HG03039 (cell line): ENCODE results near the gene HAGHL.
"Not testable (repeated sequence)": the region's sequence is repeated elsewhere in the genome, so short reads cannot be mapped to it uniquely, and the experiment has no call there.

Experiments used
- ATAC-seq: cut with Tn5 transposase; IDR thresholded peaks from one replicate; pipeline ENCODE4 v1.9.1; 2021; ENCODE audit warnings: mild to moderate bottlenecking, moderate library complexity; ENCODE audit not compliant: unreplicated experiment

The HAGHL gene

DNA sequence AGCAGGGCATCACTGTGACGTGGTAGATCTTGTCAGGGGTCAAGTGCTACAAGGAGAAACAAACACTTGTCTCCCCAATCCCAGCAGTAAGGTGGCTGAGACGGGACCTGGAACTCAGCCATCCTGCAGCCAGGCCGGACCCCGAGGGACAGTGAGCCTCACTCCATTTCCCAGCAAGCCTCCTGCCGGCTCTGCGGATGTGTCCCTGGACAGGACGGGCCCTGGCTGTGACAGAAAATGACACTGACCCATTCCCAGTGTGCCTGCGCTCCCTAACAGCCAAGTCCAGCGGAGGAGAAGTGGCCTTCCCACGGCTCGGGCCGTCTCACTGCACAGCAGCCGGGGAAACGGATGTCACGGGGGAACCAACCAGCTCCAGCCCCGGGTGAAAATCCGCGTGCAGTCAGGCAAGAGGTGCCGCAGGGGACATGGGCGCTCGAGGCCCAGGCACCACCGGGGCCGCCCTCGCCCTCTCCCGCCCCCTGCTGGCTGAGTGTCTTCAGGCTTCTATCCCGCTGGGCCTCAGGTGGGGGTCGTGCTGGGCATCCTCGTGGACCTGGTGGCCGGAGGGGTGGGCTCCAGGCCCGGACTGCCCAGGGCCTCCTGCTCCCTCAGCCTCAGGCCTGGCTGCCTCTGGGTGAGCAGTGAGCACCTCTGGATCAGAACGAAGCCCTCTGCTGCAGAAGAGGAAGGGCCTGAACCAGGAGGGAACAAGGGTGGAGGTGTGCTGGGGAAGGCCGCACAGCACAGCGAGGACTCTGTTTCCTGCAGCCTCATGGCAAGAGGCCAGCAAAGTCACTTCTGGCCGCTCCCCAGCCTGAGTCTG, 6.7 kb downstream of the HAGHL start:
- ATAC-seq, result no peak

DNA sequence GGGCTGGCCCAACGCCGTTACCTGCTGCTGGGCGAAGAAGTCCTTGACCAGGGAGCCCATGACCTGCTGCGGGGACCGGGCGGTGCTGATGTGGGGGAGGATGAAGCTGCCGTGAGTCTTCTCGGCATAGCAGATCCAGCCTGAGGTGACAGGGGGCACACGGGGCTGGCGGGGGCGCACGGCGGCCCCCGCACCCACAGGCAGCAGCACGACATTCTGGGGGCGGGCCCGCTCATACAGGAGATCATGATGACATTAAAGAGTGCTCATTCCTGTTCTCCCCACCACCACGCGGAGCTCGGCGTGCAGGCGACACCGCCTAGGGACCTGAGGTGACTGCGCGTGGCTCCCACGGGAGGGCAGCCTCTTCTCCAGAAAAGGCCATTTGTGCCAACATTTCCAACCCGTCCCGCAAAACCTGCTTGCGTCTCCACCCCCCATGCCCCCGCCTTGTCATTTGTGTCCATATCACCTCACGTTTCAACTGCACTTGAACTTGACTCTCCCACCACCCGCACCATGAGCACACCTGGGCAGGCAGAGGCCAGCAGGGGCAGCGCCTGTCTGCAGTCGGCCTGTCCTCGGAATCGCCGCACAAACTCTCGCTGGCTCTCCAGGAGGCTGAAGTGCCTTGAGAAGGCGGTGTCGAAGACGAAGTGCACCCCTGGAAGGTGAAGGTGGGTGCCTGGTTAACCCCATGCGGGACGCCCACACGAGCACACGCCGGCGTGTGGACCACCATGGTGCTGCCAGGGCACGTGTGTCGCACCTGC, 7.5 kb downstream of the HAGHL start:
- ATAC-seq, result no peak

DNA sequence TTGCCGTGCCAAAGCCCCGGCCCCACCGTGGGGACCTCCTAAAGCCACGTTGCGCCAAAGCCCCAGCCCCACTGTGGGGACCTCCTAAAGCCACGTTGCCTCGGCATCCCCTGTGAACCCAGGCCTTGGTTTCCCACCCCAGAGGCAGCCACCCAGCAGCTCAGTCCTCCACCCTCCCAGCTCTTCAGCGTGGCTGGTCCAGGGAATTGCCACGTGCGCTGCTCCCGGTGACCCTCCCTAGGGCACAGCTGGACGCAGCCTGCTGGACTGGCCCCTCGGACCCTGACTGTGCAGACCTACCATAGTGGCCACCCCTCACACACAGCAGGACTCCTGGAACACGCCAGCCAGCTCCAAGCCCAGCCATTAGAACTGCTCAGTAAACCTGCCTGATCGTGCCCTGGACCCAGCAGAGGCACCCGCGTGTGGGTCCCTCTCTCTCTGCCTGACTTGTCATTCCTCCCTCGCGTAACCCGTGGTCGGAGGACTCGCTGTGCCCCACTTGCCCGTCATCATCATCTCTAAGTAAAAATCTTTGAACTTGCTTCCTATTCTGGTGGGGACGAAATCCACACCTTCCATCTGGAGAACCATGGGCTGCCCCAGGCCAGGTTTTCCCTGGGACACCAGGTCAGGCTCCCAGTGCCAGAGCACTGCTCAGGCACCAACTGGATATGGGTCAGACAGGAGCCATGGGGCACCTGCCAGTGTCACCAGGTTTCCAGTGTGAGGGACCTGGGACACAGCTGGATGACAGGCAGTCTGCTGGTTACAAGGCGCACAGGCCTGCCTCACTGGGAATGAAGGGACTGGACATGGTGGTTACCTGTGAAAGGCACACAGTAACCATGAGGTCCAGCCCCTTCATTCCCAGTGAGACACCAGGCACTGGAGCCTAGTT, 8.3 kb downstream of the HAGHL start:
- ATAC-seq, result no peak

DNA sequence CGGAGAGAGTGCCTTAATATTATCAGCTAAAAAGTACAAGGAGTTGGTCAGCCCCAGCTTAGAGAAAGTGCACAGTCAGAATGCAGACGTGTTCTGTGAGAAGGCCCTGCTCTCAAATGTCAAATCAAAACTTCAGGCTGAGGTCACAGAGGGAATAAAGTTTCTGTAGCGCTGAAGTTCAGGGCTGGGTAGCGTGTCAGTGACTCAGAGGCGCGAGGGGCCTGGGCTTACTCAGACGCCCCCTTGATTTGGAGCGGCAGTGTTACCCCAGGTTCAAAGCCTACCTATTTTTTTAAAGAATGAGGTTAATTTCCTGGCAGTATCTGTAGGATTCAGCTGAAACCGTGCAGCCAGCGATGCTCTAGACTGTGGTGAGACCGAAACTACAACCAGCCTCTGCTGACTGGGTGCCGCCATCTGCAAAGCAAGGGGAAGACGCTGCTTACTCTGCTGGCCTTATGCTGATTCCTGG, 9.1 kb downstream of the HAGHL start:
- no peak for ATAC-seq

DNA sequence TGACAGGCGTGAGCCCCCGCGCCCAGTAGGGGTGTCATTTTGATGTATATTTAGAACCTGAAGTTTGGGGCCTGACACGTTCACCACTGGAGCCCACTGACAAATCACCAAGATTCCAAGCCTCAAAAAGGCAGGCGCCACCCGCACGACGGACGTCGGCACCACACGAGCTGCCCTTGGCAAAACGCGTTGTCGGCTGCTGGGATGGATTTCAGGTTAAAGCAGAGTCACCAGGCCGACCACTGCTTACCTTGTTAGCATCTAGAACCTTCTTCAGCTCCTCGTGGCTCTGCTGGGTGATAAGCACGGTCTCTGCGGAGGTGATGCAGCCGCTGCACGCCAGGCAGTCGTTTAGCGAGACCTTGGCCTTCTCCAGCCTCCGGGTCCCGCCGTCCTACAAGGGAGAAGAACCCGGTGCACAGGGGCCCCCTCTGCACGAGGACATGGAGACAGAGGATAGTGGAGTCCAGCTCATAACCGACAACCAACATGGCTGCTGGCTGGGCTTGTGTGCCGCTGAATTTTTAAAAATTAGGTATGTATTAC, 10.1 kb downstream of the HAGHL start:
- ATAC-seq, result no peak

DNA sequence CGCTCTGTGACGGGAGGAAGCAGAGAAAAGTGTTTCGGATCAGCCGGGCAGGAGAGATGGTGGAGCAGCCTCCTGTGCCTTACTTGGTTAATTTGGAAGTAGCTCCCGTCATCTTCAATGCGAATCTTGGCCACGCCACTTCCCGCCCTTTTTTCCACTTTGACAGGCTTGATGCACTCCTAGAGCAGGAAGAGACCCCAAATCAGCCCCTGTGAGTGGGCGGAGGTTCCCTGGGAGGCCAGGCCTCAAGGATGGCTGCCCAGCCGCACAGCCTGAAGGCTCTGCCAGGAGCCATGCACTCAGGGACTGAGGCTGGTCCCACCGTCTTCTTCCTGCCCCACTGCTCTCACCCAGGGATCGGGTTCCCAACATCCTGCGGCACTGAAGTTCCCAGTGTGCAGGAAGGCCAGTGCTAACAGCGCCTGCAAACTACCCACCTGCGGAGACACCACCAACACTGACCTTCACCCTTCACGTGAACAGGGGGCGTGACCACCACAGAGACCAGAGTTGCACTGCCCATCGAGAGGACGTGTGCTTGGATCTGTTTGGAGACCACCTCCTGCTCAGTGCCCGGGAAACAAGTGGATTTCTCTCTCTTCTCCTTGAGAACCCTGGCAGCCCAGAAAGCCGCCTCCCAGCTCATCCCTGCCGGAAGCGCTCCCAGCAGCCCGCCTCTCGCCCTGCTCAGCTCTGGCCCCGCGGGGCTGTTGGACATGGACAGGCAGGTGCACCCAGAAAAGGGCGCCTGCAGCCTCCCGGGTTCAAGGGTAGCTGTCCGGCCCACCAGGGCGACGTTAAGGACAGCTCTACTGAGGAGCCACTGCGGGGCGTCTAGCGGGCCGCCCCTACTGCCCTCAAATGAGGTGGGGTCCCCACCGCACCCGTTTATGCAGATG, 12.9 kb downstream of the HAGHL start:
- ATAC-seq, result no peak

DNA sequence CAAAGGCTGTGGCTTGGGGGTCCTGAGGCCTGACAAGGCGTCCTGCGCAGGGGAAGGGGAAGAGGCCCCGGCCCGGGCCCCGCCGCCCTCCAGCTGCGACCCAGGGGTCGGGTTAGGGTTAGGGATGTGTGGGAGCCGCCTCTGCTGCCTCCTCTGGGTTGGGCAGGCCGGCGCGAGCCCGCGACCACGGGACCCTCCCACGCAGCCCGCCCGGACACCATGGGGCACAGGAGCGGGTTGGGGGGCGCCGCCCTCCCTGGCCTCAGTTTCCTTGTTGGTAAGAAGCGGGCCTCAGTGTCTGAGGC, 13.5 kb downstream of the HAGHL start:
- ATAC-seq, result no peak

DNA sequence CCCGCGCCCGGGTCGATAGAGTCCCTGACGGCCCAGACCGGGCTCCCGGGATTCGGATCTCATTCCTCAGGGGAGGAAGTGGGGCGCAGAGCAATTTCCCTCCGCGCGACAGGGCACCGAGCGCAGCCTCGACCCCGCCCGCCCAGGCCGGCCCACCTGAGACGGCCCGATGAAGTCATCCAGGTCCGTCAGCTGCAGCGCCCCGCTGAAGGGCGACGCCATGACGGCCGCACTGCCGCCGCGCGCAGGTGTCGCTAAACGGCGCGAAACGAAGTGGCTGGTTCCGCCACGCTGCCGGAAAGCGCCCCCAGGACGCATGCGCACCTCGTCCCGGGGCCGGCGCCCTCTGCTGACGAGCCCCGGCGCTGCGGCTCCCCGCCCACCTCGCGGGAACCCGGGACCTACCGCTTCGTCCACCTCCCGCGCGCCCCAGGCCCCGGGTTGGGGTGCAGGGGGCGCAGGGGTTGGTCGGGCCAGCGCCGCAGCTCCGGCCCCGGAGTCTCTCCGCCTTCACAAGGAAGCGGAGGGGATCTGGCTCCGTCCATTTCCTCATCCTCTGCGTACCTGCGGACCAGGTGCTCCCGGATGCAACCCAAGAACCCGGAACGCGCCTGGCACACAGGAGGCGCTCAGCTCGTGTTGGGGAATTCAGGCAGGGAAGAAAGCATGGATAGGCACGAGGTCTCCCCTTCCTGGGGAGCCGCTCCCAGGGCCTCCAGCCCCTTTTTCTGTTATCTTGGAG, 14.0 kb downstream of the HAGHL start, which contains the start of gene CIAO3:
TSS of gene CIAO3 (minus strand) at position 234 of the 742 bp plus-strand sequence. CDS start at position 222, 12 bp downstream.
- peak; percentile 63 for ATAC-seq

DNA sequence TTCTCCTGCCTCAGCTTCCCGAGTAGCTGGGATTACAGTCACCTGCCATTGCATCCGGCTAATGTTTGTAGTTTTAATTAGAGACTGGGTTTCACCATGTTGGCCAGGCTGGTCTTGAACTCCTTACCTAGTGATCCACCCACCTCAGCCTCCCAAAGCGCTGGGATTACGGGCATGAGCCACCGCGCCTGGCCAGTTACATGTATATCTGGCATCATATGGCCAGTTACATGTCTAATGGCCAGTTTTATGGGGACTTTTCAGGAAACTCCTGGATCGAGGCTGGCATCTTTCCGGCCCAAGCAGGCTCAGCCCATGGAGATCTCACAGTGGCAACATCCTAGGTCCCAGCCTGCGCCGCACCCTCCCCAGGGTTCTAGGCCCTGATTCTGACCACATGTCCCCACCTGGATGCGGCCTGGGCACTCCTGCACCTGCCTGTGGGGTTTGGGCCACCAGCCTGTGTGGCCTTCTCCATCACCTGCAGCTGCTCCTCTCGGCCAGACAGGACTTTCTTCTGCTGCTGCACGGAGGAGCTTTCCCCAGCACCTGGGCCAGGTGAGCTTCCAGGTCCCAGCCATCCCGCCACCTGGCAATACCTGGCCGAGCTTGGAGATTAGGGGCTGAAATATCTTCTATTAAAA, 15.2 kb downstream of the HAGHL start:
- ATAC-seq, result no peak

DNA sequence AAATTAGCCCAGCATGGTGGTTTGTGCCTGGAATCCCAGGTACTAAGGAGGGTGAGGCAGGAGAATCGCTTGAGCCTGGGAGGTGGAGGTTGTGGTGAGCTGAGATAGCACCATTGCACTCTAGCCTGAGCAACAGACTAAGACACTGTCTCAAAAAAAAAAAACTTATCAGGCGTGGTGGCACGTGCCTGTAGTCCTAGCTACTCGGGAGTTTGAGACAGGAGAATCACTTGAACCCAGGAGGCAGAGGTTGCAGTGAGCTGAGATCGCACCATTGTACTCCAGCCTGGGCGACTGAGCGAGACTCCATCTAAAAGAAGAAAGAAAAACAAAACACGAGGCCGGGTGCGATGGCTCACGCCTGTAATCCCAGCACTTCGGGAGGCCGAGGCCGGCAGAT, 16.0 kb downstream of the HAGHL start:
- not testable (repeated sequence) for ATAC-seq

DNA sequence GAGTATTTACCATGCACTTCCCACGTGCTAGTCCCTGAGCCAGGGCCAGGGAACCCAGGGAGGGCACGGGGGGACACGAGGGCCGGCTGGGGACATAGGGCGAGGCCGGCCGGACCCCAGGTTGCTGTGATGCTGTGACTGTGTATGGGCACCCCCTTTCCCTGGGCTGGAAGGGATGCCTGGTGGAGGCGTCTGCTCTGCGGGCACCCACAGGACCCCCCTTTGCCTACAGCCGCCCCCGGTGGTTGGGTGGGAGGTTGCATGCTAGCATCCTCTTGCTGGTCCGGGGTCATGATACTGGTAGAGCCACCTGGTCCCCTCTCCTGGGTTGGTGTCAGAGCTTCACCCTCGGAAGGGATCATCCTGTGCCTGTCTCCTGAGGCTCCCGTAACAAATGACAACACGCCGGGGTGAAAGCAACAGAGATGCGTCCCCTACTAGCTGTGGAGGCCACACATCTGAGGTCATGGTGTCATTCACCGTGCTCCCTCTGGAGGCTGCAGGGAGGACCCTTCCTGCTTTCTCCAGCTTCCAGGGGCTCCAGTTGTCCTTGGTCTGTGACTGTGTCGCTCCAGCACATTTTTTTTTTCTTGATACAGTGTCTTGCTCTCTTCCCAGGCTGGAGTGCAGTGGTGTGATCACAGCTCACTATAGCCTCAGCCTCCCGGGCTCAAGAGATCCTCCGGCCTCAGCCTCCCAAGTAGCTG, 17.0 kb downstream of the HAGHL start:
- no peak for ATAC-seq

DNA sequence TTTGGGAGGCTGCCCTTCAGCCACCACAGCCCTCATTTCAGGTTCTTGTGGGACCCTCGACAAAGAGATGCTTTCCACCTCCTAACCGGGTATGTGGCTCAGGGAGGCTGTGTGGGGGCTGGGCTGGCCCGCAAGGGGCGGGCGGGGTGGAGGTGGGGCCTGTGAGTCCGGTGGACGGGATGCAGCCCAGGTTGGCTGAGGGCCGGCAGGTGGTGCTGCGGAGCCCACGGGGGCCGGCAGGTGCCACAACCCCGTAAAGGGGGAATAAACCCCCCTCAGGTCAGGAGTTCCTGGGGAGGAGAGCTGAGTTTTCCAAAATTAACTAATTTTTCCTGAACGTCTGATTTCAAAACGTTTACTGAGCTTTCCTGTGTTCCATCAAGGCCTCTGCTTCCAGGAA, 18.8 kb downstream of the HAGHL start:
- ATAC-seq, result no peak

DNA sequence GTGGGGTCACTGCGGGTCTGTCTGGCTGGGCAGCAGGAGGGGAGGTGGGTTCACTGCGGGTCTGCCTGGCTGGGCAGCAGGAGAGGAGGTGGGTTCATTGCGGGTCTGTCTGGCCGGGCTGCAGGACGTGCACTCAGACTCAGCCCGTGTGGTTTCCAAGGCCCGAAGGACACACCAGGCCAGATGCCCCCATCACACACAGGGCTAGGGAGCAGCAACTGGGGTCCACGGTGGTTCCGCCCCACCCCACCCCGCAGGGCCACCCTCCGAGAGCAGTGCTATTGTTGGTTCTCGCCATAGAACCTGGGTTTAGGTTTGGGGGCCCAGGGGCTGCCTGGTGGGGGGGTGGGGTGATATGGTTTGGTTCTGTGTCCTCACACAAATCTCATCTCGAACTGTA, 19.7 kb downstream of the HAGHL start:
- no peak for ATAC-seq

DNA sequence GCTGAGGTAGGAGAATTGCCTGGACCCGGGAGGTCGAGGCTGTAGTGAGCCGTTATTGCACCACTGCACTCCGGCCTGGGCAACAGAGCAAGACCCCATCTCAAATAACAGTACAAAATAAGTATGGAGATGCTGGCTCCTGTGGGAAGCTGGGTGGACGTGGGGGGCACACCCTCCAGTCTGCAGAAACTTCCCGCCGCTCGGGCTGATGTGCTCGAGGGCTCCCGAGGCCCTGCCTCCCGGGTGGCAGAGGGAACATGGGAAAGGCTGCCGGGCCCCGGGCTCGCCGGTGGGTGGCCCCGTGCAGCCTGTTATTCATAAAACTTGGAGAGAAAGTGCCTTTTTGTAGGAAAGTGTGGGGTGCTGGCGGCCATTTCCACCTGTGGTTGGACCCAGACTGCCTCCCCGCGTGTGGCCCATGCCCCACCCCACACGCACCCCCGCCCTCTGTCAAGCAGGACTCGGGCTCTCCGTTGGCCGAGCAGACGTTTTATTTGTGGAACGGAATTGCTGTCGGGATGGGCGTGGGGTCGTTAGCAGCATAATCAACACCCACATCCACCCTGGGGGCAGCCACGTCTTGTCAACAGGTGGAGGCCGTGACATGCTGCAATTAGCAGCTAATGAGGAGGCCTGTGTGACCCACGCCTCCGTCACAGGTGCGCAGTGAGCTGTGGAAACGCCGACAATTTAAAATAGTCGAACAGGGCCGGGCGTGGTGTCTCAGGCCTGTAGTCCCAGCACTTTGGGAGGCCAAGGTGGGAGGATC, 21.3 kb downstream of the HAGHL start:
- ATAC-seq, result no peak

DNA sequence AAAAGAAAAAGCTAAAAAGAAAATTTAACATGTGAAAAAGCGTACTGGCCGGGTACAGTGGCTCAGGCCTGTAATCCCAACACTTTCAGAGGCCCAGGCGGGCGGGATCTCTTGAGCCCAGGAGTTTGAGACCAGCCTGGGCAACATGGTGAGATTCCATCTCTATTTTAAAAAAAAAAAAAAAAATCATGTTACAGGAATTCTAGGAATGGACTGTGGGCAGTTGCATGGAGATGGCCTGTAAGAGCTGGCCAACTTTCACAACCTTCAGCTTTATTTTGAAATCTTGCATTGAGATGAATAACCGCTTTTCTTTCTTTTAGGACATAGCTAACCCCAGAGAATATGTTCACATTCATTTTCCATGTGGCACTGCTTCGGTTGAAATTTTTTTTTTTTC, 22.1 kb downstream of the HAGHL start:
- ATAC-seq, result no peak

DNA sequence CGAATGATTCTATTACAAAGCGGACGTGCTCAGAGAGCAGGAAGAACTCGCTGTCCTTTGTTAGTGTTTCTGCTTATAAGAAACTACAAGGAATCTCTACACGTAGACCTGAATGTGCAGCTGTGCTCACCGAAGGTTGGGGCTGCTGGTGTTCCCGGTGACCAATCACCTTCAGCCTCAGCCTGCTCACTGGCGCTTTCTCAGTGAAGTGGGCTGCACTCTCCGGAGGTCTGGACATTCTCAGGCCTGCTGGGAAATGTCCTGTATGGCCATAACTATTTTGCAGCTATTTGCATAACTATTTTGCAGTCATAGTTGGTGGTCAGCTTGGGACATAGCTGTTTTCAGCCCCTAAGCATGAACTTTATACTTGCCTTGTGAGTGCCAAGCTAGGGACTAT, 23.6 kb downstream of the HAGHL start:
- ATAC-seq, result no peak
